ENCODE measurements around the gene SETD4.
A peak's percentile ranks its signal among the peaks of the same experiment; 100 is the strongest.
"Not testable (repeated sequence)": the region's sequence is repeated elsewhere in the genome, so short reads cannot be mapped to it uniquely, and the experiment has no call there.

The SETD4 gene

DNA sequence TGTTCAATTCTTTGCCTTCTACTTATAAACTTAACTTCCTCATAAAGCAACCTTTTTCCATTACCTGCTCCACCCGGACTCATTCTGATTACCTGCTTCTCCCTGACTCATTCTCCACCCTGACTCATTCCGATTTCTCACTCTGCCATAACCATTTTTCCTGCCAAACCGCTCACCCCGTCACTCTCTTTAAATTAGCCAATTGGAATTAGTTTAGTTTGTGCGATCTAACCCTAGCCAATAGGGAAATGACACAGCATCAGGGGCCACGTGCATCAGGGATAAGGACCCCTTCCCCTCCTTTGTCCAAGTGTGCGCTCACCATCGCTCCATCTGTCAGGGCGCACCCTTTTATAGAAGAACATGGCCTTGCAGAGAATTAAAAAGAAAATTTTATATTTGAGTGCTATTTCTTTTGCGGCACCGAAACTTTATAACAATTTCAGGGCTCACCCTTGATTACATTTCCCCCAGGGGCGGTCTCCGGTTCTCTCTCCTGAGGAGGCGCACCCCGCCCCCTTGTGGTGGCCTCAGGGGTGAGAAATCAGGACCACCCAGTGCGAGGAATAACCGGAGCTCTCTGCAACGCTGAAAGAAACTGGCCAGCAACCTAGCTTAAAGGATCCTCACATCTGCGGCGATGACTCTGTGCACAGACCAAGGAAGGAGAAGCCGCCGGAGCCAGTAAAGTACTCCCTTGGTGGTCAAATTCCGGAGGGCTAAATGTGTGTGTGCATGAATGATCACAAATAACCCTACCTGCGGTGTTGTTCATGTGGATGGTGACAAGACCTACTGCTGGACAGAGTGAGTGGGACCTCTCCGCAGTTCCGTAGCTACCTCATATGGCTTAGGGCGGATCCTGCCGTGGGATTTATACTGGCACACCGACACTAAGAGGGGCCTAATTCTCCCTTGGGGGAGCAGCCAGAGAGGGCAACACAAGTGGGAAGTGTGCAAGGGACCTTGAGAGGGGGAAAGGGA is 44.3 kb upstream of the SETD4 start:
- no peak overlapping the region for H3K9ac ChIP-seq (ENCODE audit: low read length)
- H2AFZ ChIP-seq (ENCODE audit: low read length): no peak overlapping the region
- H3K27me3 ChIP-seq (ENCODE audit: insufficient read depth, low read length): no peaks in the 10 kb centered on the region
- no peaks in the 10 kb centered on the region for H4K20me1 ChIP-seq (ENCODE audit: insufficient read depth, low read length)
- H3K9me3 ChIP-seq (ENCODE audit: low read length): no peaks in the 10 kb centered on the region
- TF ChIP-seq EZH2 (IDR thresholded peaks at IDR 0.05; ENCODE audit: borderline replicate concordance, low read length) (no peak), CTCF (IDR thresholded peaks at IDR 0.05; ENCODE audit: low read length) (peak; percentile 61)
- no peaks in the 10 kb centered on the region for H3K36me3 ChIP-seq (ENCODE audit: insufficient read depth, low read length)
- H3K4me3 ChIP-seq (ENCODE audit: low read depth, low read length, poor library complexity, severe bottlenecking): no peak overlapping the region
- no peaks in the 10 kb centered on the region for H3K9me2 ChIP-seq (ENCODE audit: low read depth, low read length)
- no peaks in the 10 kb centered on the region for H3F3A ChIP-seq (ENCODE audit: insufficient read depth, low read length)
- H3K79me2 ChIP-seq (ENCODE audit: insufficient read depth, low read length): no peaks in the 10 kb centered on the region
- no peak overlapping the region for H3K27ac ChIP-seq (ENCODE audit: low read depth, low read length, poor library complexity, severe bottlenecking)
- H3K4me2 ChIP-seq (ENCODE audit: low read length): no peak overlapping the region
- H3K4me1 ChIP-seq (ENCODE audit: insufficient read depth, low read length, severe bottlenecking): no peaks in the 10 kb centered on the region

GRCh38 chr21:36103434-36103833 is 43.1 kb upstream of the SETD4 start:
- Histone ChIP-seq H3K4me3 (ENCODE audit: low read depth, low read length, poor library complexity, severe bottlenecking) (no peak overlapping the region), H3K9me3 (ENCODE audit: low read length) (no peaks in the 10 kb centered on the region), H3K27me3 (ENCODE audit: insufficient read depth, low read length) (no peaks in the 10 kb centered on the region), H3K4me2 (ENCODE audit: low read length) (no peak overlapping the region), H3K9ac (ENCODE audit: low read length) (no peak overlapping the region), H3K36me3 (ENCODE audit: insufficient read depth, low read length) (no peaks in the 10 kb centered on the region), H3F3A (ENCODE audit: insufficient read depth, low read length) (no peaks in the 10 kb centered on the region), H3K27ac (ENCODE audit: low read depth, low read length, poor library complexity, severe bottlenecking) (no peak overlapping the region), H3K9me2 (ENCODE audit: low read depth, low read length) (no peaks in the 10 kb centered on the region), H4K20me1 (ENCODE audit: insufficient read depth, low read length) (no peaks in the 10 kb centered on the region), H2AFZ (ENCODE audit: low read length) (no peak overlapping the region), H3K79me2 (ENCODE audit: insufficient read depth, low read length) (no peaks in the 10 kb centered on the region), H3K4me1 (ENCODE audit: insufficient read depth, low read length, severe bottlenecking) (no peaks in the 10 kb centered on the region)
- no peak for TF ChIP-seq EZH2 (IDR thresholded peaks at IDR 0.05; ENCODE audit: borderline replicate concordance, low read length)
- TF ChIP-seq CTCF (IDR thresholded peaks at IDR 0.05; ENCODE audit: low read length): no peak

DNA sequence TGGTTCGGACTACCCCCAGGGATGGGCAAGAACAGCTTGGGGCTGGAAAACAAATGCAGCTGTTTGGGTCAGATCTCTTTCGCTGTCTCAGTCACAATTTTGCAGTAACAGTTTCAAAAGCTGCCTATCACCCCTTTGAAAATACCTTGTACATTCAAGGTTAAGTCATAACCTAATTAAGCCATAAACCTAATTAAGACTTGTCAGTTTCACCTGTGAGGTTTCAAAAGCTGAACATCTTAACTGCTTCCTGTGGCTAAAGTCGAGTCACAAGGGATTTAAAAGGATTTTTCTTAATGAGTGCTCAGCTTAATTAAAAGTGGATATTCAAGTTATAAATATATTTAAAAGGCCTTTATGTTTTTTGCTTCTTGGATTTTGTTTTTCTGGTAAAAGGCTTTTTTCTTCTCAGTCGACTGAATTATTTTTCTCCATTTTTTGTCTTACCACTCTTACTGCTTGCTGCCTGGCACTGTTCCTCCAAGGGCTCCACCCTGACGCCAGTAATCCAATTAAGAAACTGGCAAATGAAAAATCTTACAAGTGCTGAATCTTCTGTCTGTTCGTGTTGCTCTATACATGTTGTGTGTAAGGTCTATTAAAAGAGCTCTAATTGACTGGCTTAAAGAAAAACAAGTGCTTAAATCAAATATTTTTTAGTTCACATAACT is 40.8 kb upstream of the SETD4 start:
- H3K4me3 ChIP-seq (ENCODE audit: low read depth, low read length, poor library complexity, severe bottlenecking): no peak overlapping the region
- no peaks in the 10 kb centered on the region for H3K9me3 ChIP-seq (ENCODE audit: low read length)

GRCh38 chr21:36099695-36100211 is 39.4 kb upstream of the SETD4 start:
- not testable (repeated sequence) for H3K27ac ChIP-seq (ENCODE audit: low read depth, low read length, poor library complexity, severe bottlenecking); H3K4me1 ChIP-seq (ENCODE audit: insufficient read depth, low read length, severe bottlenecking); H3K9ac ChIP-seq (ENCODE audit: low read length)

More for the DNA sequence above, 40.8 kb upstream of the SETD4 start:
- Histone ChIP-seq H3K27me3 (ENCODE audit: insufficient read depth, low read length) (no peaks in the 10 kb centered on the region), H3K27ac (ENCODE audit: low read depth, low read length, poor library complexity, severe bottlenecking) (no peak overlapping the region), H3K9me2 (ENCODE audit: low read depth, low read length) (no peaks in the 10 kb centered on the region), H4K20me1 (ENCODE audit: insufficient read depth, low read length) (no peaks in the 10 kb centered on the region), H3K9ac (ENCODE audit: low read length) (no peak overlapping the region), H2AFZ (ENCODE audit: low read length) (no peak overlapping the region), H3K79me2 (ENCODE audit: insufficient read depth, low read length) (no peaks in the 10 kb centered on the region), H3K4me1 (ENCODE audit: insufficient read depth, low read length, severe bottlenecking) (no peaks in the 10 kb centered on the region), H3F3A (ENCODE audit: insufficient read depth, low read length) (no peaks in the 10 kb centered on the region), H3K4me2 (ENCODE audit: low read length) (no peak overlapping the region), H3K36me3 (ENCODE audit: insufficient read depth, low read length) (no peaks in the 10 kb centered on the region)
- TF ChIP-seq CTCF (IDR thresholded peaks at IDR 0.05; ENCODE audit: low read length): no peak
- TF ChIP-seq EZH2 (IDR thresholded peaks at IDR 0.05; ENCODE audit: borderline replicate concordance, low read length): no peak

More at GRCh38 chr21:36099695-36100211, 39.4 kb upstream of the SETD4 start:
- H3K27me3 ChIP-seq (ENCODE audit: insufficient read depth, low read length); H4K20me1 ChIP-seq (ENCODE audit: insufficient read depth, low read length); H3K4me3 ChIP-seq (ENCODE audit: low read depth, low read length, poor library complexity, severe bottlenecking); H3K4me2 ChIP-seq (ENCODE audit: low read length); H3K36me3 ChIP-seq (ENCODE audit: insufficient read depth, low read length); H3K9me3 ChIP-seq (ENCODE audit: low read length); H2AFZ ChIP-seq (ENCODE audit: low read length); H3F3A ChIP-seq (ENCODE audit: insufficient read depth, low read length); H3K79me2 ChIP-seq (ENCODE audit: insufficient read depth, low read length); H3K9me2 ChIP-seq (ENCODE audit: low read depth, low read length): not testable (repeated sequence)

All from OCI-LY1 (cell line).